HFFc6 (cell line): ENCODE data around the gene ZNF213. TPM values are rescaled to one million over a fixed set of nuclear protein-coding genes. Genes with fewer than 3 reads are reported as not detected.
"Not testable (repeated sequence)": the region's sequence is repeated elsewhere in the genome, so short reads cannot be mapped to it uniquely, and the experiment has no call there.

Experiments used
- DNase-seq: peaks from one replicate; pipeline ENCODE4 v3.0.0-alpha.2; 2018
- H3K27ac Mint-ChIP-seq: 2 replicates; pipeline ENCODE4 v1.8.0; 2020; ENCODE audit warnings: mild to moderate bottlenecking, mixed read lengths
- H3K27me3 Mint-ChIP-seq: 2 replicates; pipeline ENCODE4 v1.8.0; 2021; ENCODE audit warnings: mild to moderate bottlenecking, moderate library complexity, mixed read lengths; ENCODE audit not compliant: insufficient read depth
- H3K36me3 Mint-ChIP-seq: 2 replicates; pipeline ENCODE4 v1.8.0; 2021; ENCODE audit warnings: low read depth, mixed read lengths
- H3K4me1 Mint-ChIP-seq: 2 replicates; pipeline ENCODE4 v1.8.0; 2020; ENCODE audit warnings: low read depth, mixed read lengths
- H3K4me3 Mint-ChIP-seq: 2 replicates; pipeline ENCODE4 v1.8.0; 2020; ENCODE audit warnings: mild to moderate bottlenecking, moderate library complexity, mixed read lengths
- H3K9me3 Mint-ChIP-seq: 2 replicates; pipeline ENCODE4 v1.8.0; 2020; ENCODE audit warnings: mild to moderate bottlenecking, mixed read lengths
- CTCF ChIP-seq: fragments of 200-600 bp; sonication (generic); IDR thresholded peaks from 2 replicates; pipeline ENCODE4 v1.5.0; 2021; ENCODE audit warnings: antibody characterized with exemption, mild to moderate bottlenecking
- total RNA-seq, 6 experiments: library from RNA; stranded (reverse); fragmentation: NEBNext Ultra II Directional; extraction: Animal tissue kit (Norgen Biotek cat#: 25700); gene quantifications; 2 replicates in 1 of 6; 3 replicates in 5 of 6; pipeline ENCODE4 v1.2.3, GENCODE V29; 2021

The ZNF213 gene
- total RNA-seq, 6 experiments from 2014 or later = 5.9 to 7.3 (median 6.9) TPM

- Mint-ChIP-seq H3K4me3 (no peak overlapping the region), H3K27me3 (peaks cover 2% of the 10 kb centered on the region), H3K4me1 (peaks cover 19% of the 10 kb centered on the region), H3K27ac (no peak overlapping the region), H3K9me3 (no peaks in the 10 kb centered on the region), H3K36me3 (peaks cover 13% of the 10 kb centered on the region)
- no peak for TF ChIP-seq CTCF
- no peak for DNase-seq
These were observed 3.5 kb downstream of the ZNF213 start for GRCh38 chr16:3138342-3138741.

GRCh38 chr16:3138823-3139426 lies 4.1 kb downstream of the ZNF213 start:
- H3K36me3 Mint-ChIP-seq = peaks cover 10% of the 10 kb centered on the region
- H3K9me3 Mint-ChIP-seq = no peaks in the 10 kb centered on the region
- no peak overlapping the region for H3K4me3 Mint-ChIP-seq
- peak overlapping the region; percentile 82 for H3K27ac Mint-ChIP-seq
- TF ChIP-seq CTCF = no peak
- DNase-seq = no peak
- peaks cover 19% of the 10 kb centered on the region for H3K4me1 Mint-ChIP-seq
- peaks cover 2% of the 10 kb centered on the region for H3K27me3 Mint-ChIP-seq

GRCh38 chr16:3139561-3139960 lies 4.7 kb downstream of the ZNF213 start:
- H3K4me3 Mint-ChIP-seq, H3K36me3 Mint-ChIP-seq, H3K9me3 Mint-ChIP-seq, H3K27me3 Mint-ChIP-seq: not testable (repeated sequence)
- peak; percentile 31 for DNase-seq
- H3K4me1 Mint-ChIP-seq = peaks cover 19% of the 10 kb centered on the region
- peak overlapping the region; percentile 82 for H3K27ac Mint-ChIP-seq

GRCh38 chr16:3140603-3141427 lies 6.0 kb downstream of the ZNF213 start:
- no peak overlapping the region for H3K4me3 Mint-ChIP-seq
- peaks cover 15% of the 10 kb centered on the region for H3K4me1 Mint-ChIP-seq
- no peaks in the 10 kb centered on the region for H3K9me3 Mint-ChIP-seq
- no peaks in the 10 kb centered on the region; the same call in 1 of the 2 replicates for H3K27me3 Mint-ChIP-seq
- DNase-seq = no peak
- no peak for TF ChIP-seq CTCF
- H3K36me3 Mint-ChIP-seq = peaks cover 7% of the 10 kb centered on the region
- no peak overlapping the region for H3K27ac Mint-ChIP-seq

GRCh38 chr16:3141781-3142311 lies 7.0 kb downstream of the ZNF213 start:
- Mint-ChIP-seq H3K9me3 (no peaks in the 10 kb centered on the region), H3K4me1 (peaks cover 10% of the 10 kb centered on the region; the same call in 1 of the 2 replicates), H3K36me3 (peaks cover 7% of the 10 kb centered on the region), H3K4me3 (no peak overlapping the region), H3K27ac (no peak overlapping the region), H3K27me3 (no peaks in the 10 kb centered on the region; the same call in 1 of the 2 replicates)
- DNase-seq = no peak
- TF ChIP-seq CTCF = no peak

GRCh38 chr16:3142327-3142726 lies 7.5 kb downstream of the ZNF213 start:
- TF ChIP-seq CTCF = no peak
- H3K9me3 Mint-ChIP-seq = no peaks in the 10 kb centered on the region
- H3K4me3 Mint-ChIP-seq = no peak overlapping the region; the same call in 1 of the 2 replicates
- peaks cover 10% of the 10 kb centered on the region; the same call in 1 of the 2 replicates for H3K4me1 Mint-ChIP-seq
- peaks cover 7% of the 10 kb centered on the region for H3K36me3 Mint-ChIP-seq
- no peak overlapping the region for H3K27ac Mint-ChIP-seq
- DNase-seq = no peak
- no peaks in the 10 kb centered on the region; the same call in 1 of the 2 replicates for H3K27me3 Mint-ChIP-seq
